Left renal cortex interstitium (tissue), 4 donors: Measurements from ENCODE around the gene BCAN. TPM values are rescaled to one million over a fixed set of nuclear protein-coding genes. Genes with fewer than 3 reads are reported as not detected.

ENCODE experiments used
- DNase-seq, 4 donors: peaks; one replicate each; pipeline ENCODE4 v3.0.0-alpha.2; 2013; ENCODE audit warnings: low read depth in 4 of 4, low spot score in 2 of 4, missing footprints in 1 of 4
- polyA plus RNA-seq, 4 donors: library from polyadenylated mRNA; unstranded; fragments of 120-200 nt; gene quantifications; one replicate each; pipeline ENCODE4 v1.2.1, GENCODE V29; 2013; ENCODE audit not compliant: insufficient read length in 4 of 4

BCAN gene
- polyA plus RNA-seq, 4 donors: 0.22 to 4.1 (median 0.42) TPM

DNA sequence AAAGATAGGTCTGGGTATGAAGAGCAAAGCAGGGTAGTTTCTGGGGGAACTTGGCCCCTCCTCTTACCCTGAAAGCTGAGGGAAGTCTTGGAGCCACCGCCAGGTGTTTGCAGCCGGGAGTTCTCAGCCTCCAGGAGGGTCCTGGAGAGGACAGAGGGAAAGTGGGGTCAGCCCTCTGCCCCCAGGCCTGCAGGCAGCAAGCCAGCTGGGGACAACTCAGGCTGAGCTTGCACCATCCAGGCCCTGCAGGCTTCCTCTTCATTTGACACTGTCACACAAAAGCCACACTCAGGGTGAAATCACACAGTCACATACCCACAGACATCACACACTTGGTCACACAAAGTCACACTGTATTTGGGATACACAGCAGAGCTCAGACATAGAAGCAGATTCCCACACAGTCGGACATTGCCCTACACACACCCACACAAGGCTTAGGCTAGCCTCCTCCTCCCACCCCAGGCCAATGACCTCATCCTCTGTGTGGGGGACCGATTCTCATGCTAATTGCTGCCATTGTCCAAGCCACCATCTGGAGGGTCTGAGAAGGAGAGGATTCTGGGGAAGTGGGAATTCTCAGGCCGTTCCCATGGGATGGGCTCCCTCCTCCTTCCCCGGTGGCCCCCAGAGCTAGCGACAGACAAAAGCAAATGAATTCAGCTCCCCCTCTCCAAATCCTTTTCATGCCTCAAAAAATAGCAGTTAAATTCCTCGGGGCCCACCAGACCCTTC is 31.6 kb downstream of the BCAN start:
- no peak for DNase-seq

DNA sequence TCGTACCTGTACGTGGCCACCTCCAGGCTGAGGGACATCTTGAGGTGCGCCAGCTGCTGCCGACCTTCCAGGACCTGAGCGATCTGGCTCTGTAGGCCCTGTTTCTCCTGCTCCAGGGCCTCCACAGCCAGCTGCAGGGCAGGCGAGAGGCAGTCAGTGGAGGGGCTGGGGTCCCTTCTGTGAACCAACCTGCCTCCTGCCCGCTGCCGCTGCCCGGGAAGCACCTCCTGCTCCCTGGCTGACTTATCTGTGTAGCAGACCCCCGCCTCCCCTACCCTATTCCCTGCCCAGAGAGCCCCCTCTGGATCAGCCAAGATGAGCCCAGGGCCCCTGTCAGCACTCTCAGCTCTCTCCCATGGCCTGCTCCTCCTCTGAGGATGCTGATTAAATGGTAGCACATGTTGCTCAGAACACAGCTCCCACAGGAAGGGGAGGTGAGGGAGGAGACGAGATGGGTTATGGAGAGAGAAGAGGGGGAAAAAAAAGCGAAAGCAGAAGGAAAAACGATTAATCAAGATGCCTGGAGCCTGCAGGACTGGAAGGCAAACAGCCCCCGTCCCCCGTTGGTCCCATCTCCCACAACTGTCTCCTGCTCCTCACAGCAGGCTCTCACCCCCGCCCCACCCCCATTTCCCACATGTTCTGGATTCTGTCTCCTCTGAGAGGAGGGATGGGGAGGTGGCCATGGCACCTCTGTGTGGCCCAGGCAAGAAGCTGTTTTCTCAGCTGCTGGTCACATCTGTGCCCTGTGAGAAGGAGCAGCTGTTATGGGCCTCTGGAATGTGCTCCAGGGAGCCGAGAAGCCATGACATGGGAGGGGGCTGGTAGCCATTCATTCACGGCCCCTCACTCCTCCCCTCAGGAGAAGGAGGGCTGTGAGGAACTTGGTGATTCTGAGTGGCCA is 33.5 kb downstream of the BCAN start:
- DNase-seq: no peak

DNA sequence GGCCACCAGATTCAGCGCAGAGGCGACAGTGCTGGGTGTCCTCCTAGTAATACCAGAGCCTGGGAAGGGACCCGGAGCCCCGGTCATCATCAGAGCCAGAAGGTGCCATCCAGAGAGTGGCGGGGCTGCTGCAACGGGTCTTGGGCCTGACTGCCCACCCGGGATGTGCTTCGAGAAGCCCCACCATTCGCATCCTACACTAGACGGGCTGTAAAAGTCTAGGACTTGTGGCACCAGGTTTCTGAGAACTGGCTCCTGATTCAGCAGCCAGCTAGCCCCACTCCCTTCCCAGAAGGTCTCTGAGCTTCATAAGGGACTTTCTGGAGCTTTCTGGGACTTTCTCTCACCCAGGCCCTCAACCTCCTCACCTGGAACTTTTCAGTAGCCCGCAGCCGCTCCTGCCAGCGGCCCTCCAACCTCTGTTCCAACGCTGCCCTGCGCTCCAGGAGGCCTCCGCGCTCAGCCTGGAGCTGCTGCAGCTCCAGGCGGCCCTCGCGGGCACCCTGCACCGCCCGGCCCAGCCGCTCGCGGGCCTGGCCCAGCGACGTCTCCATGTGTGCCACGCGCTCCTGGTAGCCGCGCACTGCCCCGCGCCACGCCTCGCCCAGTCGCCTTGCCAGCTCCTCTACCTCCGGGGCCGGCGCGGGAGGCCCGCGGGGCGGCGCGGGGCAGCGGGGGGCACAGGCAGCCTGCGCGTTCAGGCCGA is 34.4 kb downstream of the BCAN start:
- no peak for DNase-seq

DNA sequence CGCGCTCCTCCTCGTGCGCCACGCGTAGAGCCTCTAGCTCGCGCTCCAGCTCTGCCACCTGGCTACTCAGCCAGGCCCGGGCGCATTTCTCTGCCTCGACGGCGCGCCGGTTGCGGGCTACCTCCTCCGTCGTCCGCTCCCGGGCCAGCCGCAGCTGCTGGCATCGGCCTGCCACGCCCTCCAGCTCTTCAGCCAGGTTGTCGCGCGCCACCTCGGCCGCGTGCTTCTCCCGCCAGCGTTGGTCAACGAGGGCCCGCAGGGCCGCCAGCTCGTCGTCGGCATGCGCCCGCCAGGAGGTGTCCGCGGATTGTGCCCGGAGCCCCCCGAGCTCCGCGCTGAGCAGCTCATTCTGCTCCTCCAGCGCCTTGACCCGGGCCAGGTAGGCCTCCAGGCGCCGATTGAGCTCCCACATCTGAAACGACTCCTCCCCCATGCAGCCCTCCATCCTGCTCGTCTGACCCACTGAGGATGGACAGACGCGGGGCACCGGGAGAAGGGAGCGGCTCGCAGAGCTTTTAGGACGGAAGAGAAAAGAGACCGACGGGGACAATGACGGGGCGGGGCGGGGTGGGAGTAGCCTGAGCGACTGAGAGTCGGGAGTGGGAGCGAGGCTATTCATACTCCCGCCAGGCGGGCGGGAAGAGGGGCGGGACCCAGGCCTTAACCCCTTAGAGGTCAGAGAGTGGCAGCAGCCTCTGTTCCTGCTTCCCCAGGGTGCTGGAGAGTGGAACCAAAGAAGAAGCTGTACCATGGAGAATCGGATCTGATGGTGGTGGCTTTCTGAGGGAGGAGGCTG is 35.1 kb downstream of the BCAN start, which contains the start of gene NES:
TSS of gene NES (minus strand) at position 588 of the 796 bp plus-strand sequence. CDS start at position 445, 143 bp downstream.
- no peak for DNase-seq

DNA sequence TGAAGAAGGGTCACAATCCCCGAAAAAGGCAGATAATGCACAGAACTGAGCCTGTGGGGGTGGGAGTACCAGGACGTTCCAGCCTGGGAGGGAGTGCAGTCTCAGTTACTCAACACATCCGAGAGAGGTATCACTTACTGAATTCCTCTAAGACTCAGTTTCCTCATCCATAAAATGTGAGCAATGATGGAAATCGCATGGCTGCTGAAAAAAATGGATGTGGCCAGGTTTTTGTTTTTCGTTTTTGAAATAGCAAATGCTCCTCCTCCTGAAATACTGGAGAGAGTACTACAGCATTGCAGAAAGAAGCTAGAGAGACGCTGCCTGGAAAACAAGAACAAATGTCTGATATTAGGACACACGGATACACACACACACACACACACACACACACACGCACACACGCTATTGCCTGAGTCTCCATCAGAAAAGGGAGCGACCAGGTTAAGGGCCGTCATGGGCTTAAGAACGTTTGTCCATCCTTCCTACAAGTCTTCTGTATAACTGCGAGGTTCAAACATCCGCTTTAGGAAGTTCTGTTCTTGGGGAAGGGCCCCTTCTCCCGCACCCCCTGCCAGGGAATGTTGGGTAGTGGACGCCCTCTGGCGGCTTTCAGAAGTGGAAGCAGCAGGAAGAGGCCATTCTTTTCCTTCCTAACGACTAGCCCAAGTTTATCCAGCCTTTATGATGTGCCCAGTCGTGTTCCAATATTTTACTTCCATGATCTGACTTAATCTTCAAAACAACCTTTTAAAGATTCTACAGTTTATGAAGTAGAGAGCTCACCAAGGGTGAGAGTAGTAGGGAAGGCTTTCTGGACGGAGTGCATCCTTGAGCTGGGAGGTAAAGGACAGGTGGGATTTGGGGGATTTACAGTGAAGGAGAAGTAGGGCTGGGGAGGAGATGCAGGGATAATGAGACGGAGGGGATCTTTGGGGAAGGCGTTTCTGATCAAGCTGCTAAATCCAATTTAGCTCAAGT is 36.0 kb downstream of the BCAN start:
- no peak for DNase-seq

DNA sequence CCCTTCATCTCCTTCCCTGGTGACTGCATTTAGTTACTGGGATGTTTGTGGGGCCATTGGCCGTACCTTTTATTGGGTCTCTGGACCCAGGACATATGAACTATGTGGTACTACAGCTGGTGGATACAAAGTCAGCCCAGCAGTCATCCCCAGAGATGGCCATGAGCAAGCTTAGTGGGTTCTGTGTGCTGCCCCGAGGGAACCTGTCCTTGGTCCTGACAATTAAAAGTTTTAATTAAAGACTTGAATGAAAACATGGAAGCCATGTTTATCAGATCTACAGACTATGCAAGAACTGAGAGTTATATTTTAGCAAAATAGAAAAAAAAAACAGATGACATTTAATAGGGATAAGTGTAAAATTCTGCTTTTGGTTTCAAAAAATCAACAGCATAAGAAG is 38.1 kb downstream of the BCAN start:
- DNase-seq: no peak

DNA sequence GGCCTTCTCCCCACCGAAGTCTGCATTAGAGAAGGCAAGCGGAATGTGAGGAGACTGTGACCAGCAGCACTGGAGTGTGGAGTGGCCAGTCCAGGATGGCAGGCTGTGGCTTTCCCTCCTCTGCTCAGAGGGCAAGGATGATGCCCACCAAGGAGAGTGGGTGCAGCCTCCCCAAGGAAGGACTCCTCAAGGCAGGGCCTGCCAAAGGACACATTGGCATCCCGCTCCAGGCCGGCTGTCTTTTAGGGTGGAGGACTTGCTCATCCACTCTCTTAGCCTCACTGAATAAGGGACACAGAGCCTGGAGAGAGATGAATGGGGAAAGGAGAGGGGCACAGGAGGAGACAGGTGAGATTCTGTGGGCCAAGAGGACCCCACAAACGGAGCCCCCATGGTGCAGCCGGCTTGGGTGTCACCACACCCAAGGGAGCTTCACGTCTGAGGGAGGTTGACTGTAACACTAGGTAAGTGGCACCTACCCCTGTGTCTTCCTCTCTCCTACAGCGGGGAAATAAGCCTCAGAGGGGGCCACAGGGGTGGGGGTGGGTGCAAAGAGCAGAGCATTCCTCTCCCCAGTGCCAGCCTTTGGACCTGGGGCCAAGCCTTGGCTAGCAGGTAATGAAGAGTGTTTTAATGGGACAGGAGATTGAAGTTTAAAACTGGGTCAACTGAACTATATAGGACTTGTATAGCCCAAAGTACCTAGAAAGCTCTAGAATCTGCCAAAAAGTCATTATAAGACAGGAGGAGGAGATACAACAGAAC is 39.5 kb downstream of the BCAN start:
- DNase-seq: no peak

DNA sequence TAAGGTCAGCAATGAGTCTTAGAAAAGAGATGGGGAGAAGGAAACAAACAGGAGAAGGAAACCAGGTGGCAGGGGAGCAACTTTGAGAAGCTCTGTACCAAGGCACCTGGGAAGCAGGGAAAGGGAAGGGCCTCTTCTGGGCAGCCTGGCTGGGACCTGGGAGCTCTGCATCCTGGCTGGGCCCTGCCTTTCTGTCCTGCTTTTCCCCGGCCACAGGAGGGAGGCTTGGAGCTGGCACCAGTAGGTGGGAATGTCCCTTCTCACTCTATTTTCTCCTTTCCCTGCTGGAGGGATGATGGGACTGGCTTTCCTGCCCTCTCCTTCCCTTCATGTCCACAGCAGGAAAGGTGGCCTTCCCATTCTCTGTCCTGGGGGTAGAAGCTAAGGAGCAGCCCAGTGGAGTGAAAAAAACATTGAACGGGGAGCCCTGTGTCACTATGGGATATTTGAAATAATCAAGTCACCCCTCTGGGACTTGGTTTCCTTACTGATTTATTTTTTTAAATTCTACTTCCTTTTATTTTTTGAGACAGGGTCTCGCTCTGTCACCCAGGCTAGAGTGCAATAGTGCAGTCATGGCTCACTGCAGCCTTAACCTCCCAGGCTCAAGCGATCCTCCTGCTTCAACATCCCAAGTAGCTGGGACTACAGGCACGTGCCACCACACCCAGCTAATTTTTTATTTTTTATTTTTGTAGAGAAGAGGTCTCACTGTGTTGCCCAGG is 40.4 kb downstream of the BCAN start:
- no peak for DNase-seq

DNA sequence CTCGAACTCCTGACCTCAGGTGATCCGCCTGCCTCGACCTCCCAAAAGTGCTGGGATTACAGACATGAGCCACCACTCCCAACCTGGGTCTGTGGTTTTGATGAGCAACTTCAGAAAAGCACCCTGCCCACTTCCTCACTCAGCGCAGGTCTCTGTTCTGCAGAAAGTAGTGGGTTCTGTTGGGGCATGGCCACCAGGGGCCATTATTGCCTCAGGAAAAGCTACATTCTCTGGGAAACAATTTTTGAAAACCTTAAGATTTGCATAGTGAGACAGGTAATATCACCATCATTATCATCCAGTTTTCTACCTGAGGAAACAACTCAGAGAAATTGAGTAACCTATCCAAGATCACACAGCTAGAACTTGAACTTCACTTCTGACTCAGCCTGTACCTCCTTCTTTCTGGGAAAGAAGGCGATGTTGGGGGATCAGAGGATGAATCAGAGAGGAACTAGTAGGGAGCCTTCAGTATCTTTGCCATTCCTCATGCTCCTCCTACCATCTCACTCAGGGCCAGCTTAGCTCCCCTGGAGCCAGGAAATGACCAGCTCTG is 42.4 kb downstream of the BCAN start:
- no peak for DNase-seq

DNA sequence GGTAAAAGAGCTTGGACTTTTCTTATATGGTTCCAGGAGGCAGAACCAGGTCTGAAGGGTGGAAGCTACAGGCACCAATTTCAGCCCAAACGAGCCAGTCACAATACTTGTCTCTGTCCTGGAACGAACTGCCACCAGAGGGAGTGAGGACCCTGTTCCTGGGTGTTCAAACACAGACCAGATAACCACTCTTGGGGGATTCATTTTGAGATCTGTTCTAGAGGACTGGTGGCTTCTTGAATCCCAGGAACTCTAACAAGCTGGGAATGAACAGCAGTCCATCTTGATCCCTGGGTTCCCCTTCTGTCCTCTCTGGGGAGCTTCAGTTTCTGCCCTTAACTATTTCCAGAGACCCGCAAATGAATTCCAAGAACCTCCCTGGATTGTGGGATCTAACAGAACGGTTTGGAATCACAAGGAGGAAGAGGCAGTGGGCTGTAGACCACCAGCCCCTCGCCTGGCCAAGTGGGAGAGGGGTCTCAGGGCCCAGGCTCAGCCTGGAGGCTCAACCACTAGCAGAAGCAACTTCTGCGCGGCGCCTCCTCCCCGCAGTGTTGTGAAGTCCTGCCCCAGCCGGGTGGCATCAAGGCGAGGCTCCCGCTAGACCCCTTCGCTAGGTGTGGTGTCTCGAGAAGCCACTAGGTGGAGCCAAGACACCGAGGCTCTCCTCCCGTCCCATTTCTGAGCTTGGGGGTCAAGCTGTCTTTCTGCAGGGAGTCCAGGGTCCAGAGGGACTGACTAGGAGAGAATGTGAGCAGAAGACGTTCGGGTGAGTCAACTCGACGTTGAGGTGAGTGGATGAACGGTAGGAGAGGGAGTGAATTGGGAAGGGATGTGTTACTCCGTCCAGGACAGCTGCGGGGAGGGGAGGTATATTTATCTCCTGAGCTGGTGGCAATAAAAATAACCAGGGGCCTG is 47.4 kb downstream of the BCAN start:
- peak in 2 of 4 donors; percentile 87 to 88 for DNase-seq

DNA sequence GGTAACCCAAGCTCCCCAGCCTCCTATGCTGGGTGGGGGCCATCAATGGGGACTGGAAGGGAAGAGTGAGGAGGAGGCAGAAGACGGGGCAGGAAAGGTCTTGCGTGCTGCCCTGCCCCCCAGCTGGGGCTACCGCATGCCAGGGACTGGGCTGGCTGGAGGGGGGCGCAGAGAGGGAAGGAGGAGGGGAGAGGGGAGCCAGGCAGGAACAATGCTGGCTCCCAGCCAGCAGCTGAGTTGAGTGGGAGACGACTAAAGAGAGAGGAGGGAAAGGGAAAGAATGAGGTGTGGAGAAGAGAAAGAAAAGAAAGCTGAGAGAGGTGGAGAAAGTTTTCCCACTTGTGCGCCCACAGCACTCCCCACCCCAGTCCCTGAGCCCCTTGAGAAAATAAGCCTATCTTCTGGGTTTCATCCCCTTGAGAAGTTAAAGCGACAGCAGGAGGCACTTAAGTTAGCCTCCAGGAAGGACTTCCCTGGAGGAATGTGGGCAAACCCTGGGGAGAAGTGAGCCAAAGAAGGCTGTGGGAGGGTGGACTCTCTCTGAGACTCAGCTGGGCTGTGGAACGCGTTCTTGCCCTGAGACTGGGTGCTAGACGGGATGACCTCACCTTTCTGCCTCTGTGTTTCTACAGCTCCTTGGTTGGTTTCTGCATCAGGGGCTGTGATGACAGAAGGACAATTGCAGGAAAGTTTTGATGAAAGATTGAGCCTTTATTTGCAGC is 48.2 kb downstream of the BCAN start:
- DNase-seq: no peak

DNA sequence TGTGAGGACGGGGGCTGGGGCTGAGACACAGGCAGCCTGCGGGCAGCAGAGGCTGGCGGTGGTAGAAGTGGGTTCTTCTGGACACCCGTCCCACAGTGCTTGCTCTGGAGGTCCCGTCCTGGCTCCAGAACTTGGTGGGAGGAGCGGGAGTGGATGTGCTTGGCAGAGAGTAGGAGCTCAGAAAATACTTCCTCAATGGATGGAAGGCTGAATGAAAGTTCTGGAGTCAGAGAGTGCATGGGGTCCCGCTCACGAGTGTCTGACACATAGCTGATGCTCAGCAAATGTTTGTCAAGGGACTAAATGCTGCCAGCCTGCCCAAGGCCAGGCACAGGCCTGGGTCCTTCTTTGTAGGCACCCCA is 48.7 kb downstream of the BCAN start:
- DNase-seq: no peak

DNA sequence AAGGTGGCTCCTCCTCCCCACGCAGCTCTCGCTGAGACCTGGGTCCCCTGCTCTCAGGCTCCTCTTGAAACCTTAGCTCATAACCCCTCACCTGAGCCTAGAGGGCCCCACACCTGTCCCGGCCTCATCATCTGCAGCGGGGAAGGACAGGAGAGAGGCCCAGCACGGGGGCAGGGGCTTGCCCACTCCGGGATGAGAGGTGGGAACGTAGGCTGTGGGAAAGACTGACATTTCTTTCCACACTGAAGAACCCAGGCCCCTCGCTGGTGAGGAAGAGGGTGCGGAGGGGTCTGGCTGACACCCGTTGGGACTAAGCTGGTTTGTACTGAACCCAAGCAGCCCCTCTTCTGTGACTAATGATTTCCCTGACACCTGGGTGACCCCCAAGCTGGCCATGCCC is 49.3 kb downstream of the BCAN start:
- DNase-seq: no peak

DNA sequence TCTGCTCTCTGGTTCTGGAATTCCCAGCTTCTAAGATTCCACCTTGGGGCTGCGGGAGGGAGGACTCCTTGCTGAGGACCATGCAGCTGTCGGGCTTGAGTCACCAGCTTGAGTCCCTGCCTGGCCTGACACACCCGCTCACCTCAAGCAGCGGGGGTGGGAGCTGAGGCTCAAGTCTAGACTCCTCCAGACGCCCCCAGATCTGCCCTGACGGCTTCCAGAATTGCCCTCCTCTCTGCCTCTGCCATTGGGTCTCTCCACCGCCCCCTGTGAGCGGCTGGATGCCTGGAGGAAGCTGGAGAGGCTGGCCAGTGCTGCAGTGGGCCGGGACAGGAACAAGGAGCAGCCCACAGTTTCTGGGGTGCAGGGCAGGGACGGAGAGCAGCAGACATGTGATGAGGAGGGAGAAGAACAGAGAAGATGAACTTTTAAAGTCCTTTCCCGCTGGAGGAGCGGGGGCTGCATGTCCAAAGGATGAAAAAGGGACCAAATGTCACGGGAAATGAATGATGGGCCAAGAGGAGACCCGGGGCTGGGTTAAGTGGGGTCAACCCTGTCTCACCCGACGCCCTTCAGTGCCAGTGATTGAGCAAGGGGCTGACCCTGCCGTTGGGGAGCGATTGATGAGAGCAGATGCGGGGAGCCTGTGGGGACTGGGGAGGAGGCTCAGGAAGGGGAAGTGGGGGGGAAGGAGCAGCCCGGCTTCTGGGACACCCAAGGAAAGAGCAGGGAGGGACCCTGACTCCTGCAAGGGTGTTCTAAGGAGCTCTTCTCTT is 49.9 kb downstream of the BCAN start:
- no peak for DNase-seq

DNA sequence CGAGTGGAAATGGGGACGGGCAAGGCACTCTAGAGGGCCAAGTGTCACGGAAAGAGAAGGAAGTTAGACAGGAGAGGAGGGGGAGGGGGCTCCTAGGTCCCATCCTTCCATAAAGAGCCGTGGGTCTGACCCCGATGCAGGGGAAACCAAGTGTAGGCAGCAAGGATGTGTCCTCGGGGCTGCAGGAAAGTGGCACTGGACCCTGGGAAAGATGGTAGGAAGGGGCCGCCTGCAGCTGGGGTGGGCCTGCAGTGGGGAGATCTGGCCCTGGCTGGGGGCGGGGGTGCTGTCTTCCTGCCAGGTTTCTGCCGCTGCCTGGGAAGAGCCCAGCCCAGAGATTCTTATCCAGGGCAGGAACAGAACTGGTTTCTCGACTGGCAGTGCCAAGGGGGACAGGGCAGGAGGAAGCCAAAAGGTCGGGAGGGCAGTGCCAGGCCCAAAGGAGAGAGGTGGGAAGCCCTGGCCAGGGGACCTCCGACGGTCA is 50.6 kb downstream of the BCAN start:
- no peak for DNase-seq
